Trophoblast cell (in vitro differentiated cells and primary cell): ENCODE data around the gene ATP6AP1.
A peak's percentile ranks its signal among the peaks of the same experiment; 100 is the strongest.

Experiments used
- DNase-seq, 2 donors: peaks; one replicate each; pipeline ENCODE4 v3.0.0-alpha.2; 2016
- H2AFZ ChIP-seq: 2 replicates; pipeline ENCODE4 v1.6.1; 2013; ENCODE audit warnings: low read length, moderate library complexity, mild to moderate bottlenecking; ENCODE audit not compliant: insufficient read depth, poor library complexity
- H2AK5ac ChIP-seq: 2 replicates; pipeline ENCODE4 v1.6.1; 2013; ENCODE audit warnings: mild to moderate bottlenecking, low read length
- H2BK120ac ChIP-seq: 2 replicates; pipeline ENCODE4 v1.6.1; 2013; ENCODE audit warnings: low read length, mild to moderate bottlenecking, moderate library complexity; ENCODE audit not compliant: insufficient read depth, poor library complexity
- H2BK12ac ChIP-seq: 2 replicates; pipeline ENCODE4 v1.6.1; 2013; ENCODE audit warnings: mild to moderate bottlenecking, low read length, moderate library complexity
- H2BK5ac ChIP-seq: 2 replicates; pipeline ENCODE4 v1.6.1; 2013; ENCODE audit warnings: low read length, low read depth, moderate library complexity, mild to moderate bottlenecking; ENCODE audit not compliant: poor library complexity
- H3K14ac ChIP-seq: 2 replicates; pipeline ENCODE4 v1.6.1; 2013; ENCODE audit warnings: mild to moderate bottlenecking, low read length
- H3K18ac ChIP-seq: 2 replicates; pipeline ENCODE4 v1.6.1; 2013; ENCODE audit warnings: mild to moderate bottlenecking, low read length
- H3K23ac ChIP-seq: 2 replicates; pipeline ENCODE4 v1.6.1; 2013; ENCODE audit warnings: low read length
- H3K27ac ChIP-seq: 2 replicates; pipeline ENCODE4 v1.5.1; 2013; ENCODE audit warnings: low read depth, mild to moderate bottlenecking, inconsistent platforms, low read length, moderate library complexity
- H3K27me3 ChIP-seq: 2 replicates; pipeline ENCODE4 v1.6.1; 2013; ENCODE audit warnings: inconsistent platforms, mild to moderate bottlenecking, low read length, moderate library complexity; ENCODE audit not compliant: insufficient read depth
- H3K36me3 ChIP-seq, 2 experiments: 1 replicate in 1 of 2; 2 replicates in 1 of 2; pipeline ENCODE4 v1.6.1; 2013; ENCODE audit warnings: low read length in 2 of 2, mild to moderate bottlenecking in 2 of 2, moderate library complexity in 1 of 2; ENCODE audit not compliant: insufficient read depth in 2 of 2, control insufficient read depth in 1 of 2
- H3K4ac ChIP-seq: 2 replicates; pipeline ENCODE4 v1.6.1; 2013; ENCODE audit warnings: low read depth, mild to moderate bottlenecking, low read length, moderate library complexity
- H3K4me1 ChIP-seq, 2 experiments: 1 replicate in 1 of 2; 2 replicates in 1 of 2; pipeline ENCODE4 v1.6.1; 2013; ENCODE audit warnings: low read length in 2 of 2, mild to moderate bottlenecking in 2 of 2, moderate library complexity in 1 of 2; ENCODE audit not compliant: insufficient read depth in 2 of 2, control insufficient read depth in 1 of 2
- H3K4me2 ChIP-seq: 2 replicates; pipeline ENCODE4 v1.6.1; 2013; ENCODE audit warnings: inconsistent platforms, mild to moderate bottlenecking, low read length, moderate library complexity
- H3K4me3 ChIP-seq: 2 replicates; pipeline ENCODE4 v1.5.1; 2013; ENCODE audit warnings: mild to moderate bottlenecking, low read depth, low read length, inconsistent platforms
- H3K79me1 ChIP-seq: one replicate; pipeline ENCODE4 v1.6.1; 2013; ENCODE audit warnings: low read length
- H3K79me2 ChIP-seq: 2 replicates; pipeline ENCODE4 v1.6.1; 2013; ENCODE audit warnings: low read length, mild to moderate bottlenecking; ENCODE audit not compliant: control insufficient read depth, insufficient read depth, poor library complexity
- H3K9ac ChIP-seq: 2 replicates; pipeline ENCODE4 v1.6.1; 2013; ENCODE audit warnings: mild to moderate bottlenecking, low read length
- H3K9me3 ChIP-seq: 2 replicates; pipeline ENCODE4 v1.6.1; 2013; ENCODE audit warnings: low read depth, mild to moderate bottlenecking, control low read depth, inconsistent platforms, low read length; ENCODE audit not compliant: insufficient read depth
- H4K12ac ChIP-seq: 2 replicates; pipeline ENCODE4 v1.6.1; 2013; ENCODE audit warnings: low read depth, mild to moderate bottlenecking, low read length, moderate library complexity
- H4K8ac ChIP-seq: 2 replicates; pipeline ENCODE4 v1.6.1; 2013; ENCODE audit warnings: low read depth, mild to moderate bottlenecking, low read length, moderate library complexity
- H4K91ac ChIP-seq: one replicate; pipeline ENCODE4 v1.6.1; 2013; ENCODE audit warnings: low read depth, mild to moderate bottlenecking, low read length, moderate library complexity
- WGBS: extraction: QIAGEN DNeasy Blood & Tissue Kit; methylation state at CpG from one replicate; pipeline ENCODE4 v1.1.7; 2013; ENCODE audit warnings: missing lambda C conversion rate; ENCODE audit not compliant: insufficient read length, insufficient coverage; ENCODE audit errors: extremely low coverage; 5-methylcytosine and 5-hydroxymethylcytosine counted together

Gene ATP6AP1

DNA sequence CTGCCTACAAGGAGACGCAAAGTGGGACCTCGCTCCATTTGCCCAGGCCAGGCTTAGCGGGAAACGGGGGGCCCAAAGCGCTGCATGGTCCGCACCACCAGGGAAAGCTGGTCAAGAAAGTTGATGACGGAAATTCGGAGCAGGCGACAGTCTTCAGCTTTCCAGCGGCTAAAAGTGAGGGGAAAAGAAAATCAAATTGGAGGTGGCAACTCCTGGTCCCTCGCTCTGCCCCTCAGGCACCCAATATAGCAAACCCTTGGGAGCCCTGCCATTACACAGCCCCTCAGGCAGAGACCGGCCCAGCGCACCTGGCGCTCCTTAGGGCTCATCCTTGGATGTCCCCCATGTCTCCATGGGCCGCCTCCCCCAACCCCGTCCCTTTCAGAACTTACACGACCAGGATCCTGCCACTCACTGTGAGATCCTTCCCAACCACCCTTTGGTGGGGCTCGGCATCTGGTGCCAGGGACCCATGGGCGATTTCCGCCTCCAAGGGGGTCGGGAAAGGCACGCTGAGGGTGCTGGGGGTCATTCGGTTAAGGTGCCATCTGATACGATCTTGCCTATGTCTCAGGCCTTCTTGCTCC, 49.5 kb downstream of the ATP6AP1 start:
- H3K23ac ChIP-seq, result no peak overlapping the region
- H3K79me1 ChIP-seq, result peaks cover 5% of the 10 kb centered on the region
- H3K4me2 ChIP-seq, result peak overlapping the region; percentile 80
- no CpG with 5 or more reads among the region's 24 CpGs for WGBS
- peaks cover 5% of the 10 kb centered on the region in 2 experiments for H3K4me1 ChIP-seq
- no peak overlapping the region for H3K27ac ChIP-seq
- H4K8ac ChIP-seq, result no peak overlapping the region
- peaks cover 10 to 11% of the 10 kb centered on the region in 2 experiments for H3K36me3 ChIP-seq
- H3K18ac ChIP-seq, result no peak overlapping the region
- H3K27me3 ChIP-seq, result no peaks in the 10 kb centered on the region
- no peaks in the 10 kb centered on the region for H3K79me2 ChIP-seq
- H3K14ac ChIP-seq, result no peak overlapping the region
- H3K9me3 ChIP-seq, result no peaks in the 10 kb centered on the region
- no peak overlapping the region for H3K9ac ChIP-seq
- no peak overlapping the region for H2BK5ac ChIP-seq
- peak overlapping the region; percentile 77 for H4K12ac ChIP-seq
- no peak overlapping the region for H3K4ac ChIP-seq
- no peak overlapping the region for H2BK12ac ChIP-seq
- H2BK120ac ChIP-seq, result no peak overlapping the region
- no peak overlapping the region for H2AFZ ChIP-seq
- no peak for DNase-seq
- H4K91ac ChIP-seq, result no peak overlapping the region
- H3K4me3 ChIP-seq, result peak overlapping the region; percentile 67
- H2AK5ac ChIP-seq, result peak overlapping the region; percentile 49

GRCh38 chrX:154478728-154479622, 50.5 kb downstream of the ATP6AP1 start, which contains the start of gene LAGE3:
Gene LAGE3, minus strand, starts transcription at chrX:154479281. Its CDS starts 366 bp downstream, at chrX:154478915.
- H3K27me3 ChIP-seq, result no peaks in the 10 kb centered on the region
- no CpG with 5 or more reads among the region's 85 CpGs for WGBS

GRCh38 chrX:154481195-154481594, 52.7 kb downstream of the ATP6AP1 start:
- peaks cover 8% of the 10 kb centered on the region for H3K79me1 ChIP-seq
- peaks cover 4% of the 10 kb centered on the region for H3K79me2 ChIP-seq
- no peak overlapping the region for H2BK5ac ChIP-seq
- no peak overlapping the region for H3K27ac ChIP-seq
- H3K36me3 ChIP-seq, result peaks cover 18% of the 10 kb centered on the region in 2 experiments
- DNase-seq, result no peak
- no peak overlapping the region for H3K4me3 ChIP-seq
- no peak overlapping the region for H2BK12ac ChIP-seq
- H3K23ac ChIP-seq, result no peak overlapping the region
- H3K27me3 ChIP-seq, result no peaks in the 10 kb centered on the region
- no peak overlapping the region for H3K4ac ChIP-seq
- H3K4me2 ChIP-seq, result no peak overlapping the region
- H3K9ac ChIP-seq, result no peak overlapping the region
- H3K9me3 ChIP-seq, result no peaks in the 10 kb centered on the region
- no peak overlapping the region for H4K12ac ChIP-seq
- no peak overlapping the region for H2AK5ac ChIP-seq
- no CpG with 5 or more reads among the region's 5 CpGs for WGBS
- no peak overlapping the region for H3K18ac ChIP-seq
- no peak overlapping the region for H3K14ac ChIP-seq
- no peak overlapping the region for H4K8ac ChIP-seq
- peaks cover 9 to 11% of the 10 kb centered on the region in 2 experiments for H3K4me1 ChIP-seq
- no peak overlapping the region for H4K91ac ChIP-seq
- no peak overlapping the region for H2AFZ ChIP-seq
- H2BK120ac ChIP-seq, result no peak overlapping the region

More at GRCh38 chrX:154478728-154479622, 50.5 kb downstream of the ATP6AP1 start, which contains the start of gene LAGE3:
- no peak within 1 kb of the TSS for H3K9ac ChIP-seq
- H2BK12ac ChIP-seq, result peak within 1 kb of the TSS; percentile 66
- peaks cover 5% of the 10 kb centered on the region in 2 experiments for H3K4me1 ChIP-seq
- H3K4me2 ChIP-seq, result peak within 1 kb of the TSS; percentile 80
- H2AFZ ChIP-seq, result no peak within 1 kb of the TSS
- peak within 1 kb of the TSS; percentile 4 for H3K27ac ChIP-seq
- H4K8ac ChIP-seq, result peak within 1 kb of the TSS; percentile 85
- H4K91ac ChIP-seq, result peak within 1 kb of the TSS; percentile 75
- H2BK120ac ChIP-seq, result peak within 1 kb of the TSS; percentile 72
- peak; percentile 85 to 92 for DNase-seq
- H2AK5ac ChIP-seq, result peak within 1 kb of the TSS; percentile 49
- H3K9me3 ChIP-seq, result no peaks in the 10 kb centered on the region
- H4K12ac ChIP-seq, result peak within 1 kb of the TSS; percentile 90
- H3K18ac ChIP-seq, result peak within 1 kb of the TSS; percentile 59
- peak within 1 kb of the TSS; percentile 30 for H3K14ac ChIP-seq
- peaks cover 5% of the 10 kb centered on the region for H3K79me1 ChIP-seq
- no peaks in the 10 kb centered on the region for H3K79me2 ChIP-seq
- H3K4ac ChIP-seq, result no peak within 1 kb of the TSS
- H3K23ac ChIP-seq, result no peak within 1 kb of the TSS
- H3K36me3 ChIP-seq, result peaks cover 3 to 4% of the 10 kb centered on the region in 2 experiments
- H3K4me3 ChIP-seq, result peak within 1 kb of the TSS; percentile 68
- peak within 1 kb of the TSS; percentile 10 for H2BK5ac ChIP-seq

DNA sequence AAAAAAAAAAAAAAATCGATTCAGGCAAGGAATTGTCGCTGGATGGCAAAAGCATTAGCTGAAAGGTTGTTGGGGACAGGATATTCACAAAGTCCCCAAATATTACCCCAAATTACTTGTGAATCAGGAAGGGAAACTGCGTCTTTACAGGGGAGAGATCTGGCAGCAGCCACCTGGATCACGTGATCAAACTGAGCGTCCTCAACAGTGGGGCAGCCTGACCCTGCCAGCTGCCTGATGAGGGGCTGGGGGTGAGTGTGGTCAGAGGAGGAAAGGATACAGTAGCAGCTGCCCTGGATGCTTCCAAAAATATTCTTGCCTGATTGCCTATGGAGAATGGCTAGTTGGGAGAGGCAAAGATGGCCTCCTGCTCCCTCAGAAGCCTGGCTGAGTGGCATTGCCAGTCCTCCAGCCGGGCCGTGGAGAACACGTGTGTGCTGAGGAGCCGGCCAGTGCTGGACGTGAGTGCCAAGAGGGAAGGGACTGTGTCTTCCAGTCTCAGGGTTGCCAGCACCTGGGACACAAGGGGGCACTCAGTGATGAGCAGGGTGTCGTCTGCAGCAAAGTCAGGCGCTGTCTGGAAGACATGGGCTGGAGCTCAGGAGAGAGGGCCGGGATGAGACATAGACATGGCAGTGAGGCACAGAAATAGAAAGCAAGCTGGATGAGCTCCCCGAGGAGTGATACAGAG, 53.6 kb downstream of the ATP6AP1 start:
- peaks cover 9 to 13% of the 10 kb centered on the region in 2 experiments for H3K4me1 ChIP-seq
- H3K9me3 ChIP-seq, result no peaks in the 10 kb centered on the region

More for the DNA sequence above, 53.6 kb downstream of the ATP6AP1 start:
- Histone ChIP-seq H3K79me2 (peaks cover 6% of the 10 kb centered on the region), H3K79me1 (peaks cover 12% of the 10 kb centered on the region), H3K4me2 (no peak overlapping the region), H4K12ac (no peak overlapping the region), H2BK12ac (no peak overlapping the region), H3K4ac (no peak overlapping the region), H3K23ac (no peak overlapping the region), H3K9ac (no peak overlapping the region), H3K36me3 (peaks cover 16 to 18% of the 10 kb centered on the region in 2 experiments), H4K91ac (no peak overlapping the region), H3K18ac (no peak overlapping the region), H2BK5ac (no peak overlapping the region), H3K14ac (no peak overlapping the region), H2BK120ac (no peak overlapping the region), H2AFZ (no peak overlapping the region), H3K27me3 (no peaks in the 10 kb centered on the region), H4K8ac (no peak overlapping the region), H2AK5ac (no peak overlapping the region), H3K27ac (no peak overlapping the region), H3K4me3 (no peak overlapping the region)
- DNase-seq, result no peak
- no CpG with 5 or more reads among the region's 14 CpGs for WGBS
